DMS 273 treated with DMSO at 0.1 percent for 48 hours (cell line): ENCODE results near the gene PYGB.
"Not testable (repeated sequence)": the region's sequence is repeated elsewhere in the genome, so short reads cannot be mapped to it uniquely, and the experiment has no call there.

Experiments used
- DNase-seq: peaks from one replicate; lab custom pipeline; 2025; lab: John Stamatoyannopoulos, UW

PYGB gene

GRCh38 chr20:25296094-25297093, 48.5 kb downstream of the PYGB start:
- DNase-seq = no peak

- DNase-seq = peak; percentile 5
Measured at GRCh38 chr20:25297141-25297905, 49.4 kb downstream of the PYGB start.

DNA sequence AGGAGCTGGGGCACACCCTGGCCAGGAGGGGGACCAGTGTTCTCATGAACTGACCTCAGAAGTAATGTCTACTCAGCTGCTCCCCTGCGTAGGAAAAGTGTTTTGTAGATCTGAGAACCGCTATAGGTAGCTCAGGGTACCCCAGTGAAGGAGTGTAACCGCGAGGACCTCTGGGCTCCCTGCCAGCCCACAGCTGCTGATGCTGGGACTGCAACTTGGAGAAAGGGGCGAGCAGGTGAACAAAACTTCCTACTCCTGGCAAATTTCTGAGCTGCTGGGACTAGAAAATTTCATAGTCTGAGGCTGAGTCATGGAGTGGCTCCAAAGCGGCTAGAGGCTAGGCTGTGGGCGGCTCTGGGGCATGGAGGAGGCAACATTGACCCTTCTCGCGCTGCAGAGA, 51.9 kb downstream of the PYGB start:
- no peak for DNase-seq

- no peak for DNase-seq
Measured at GRCh38 chr20:25300496-25301170, 52.7 kb downstream of the PYGB start.

DNA sequence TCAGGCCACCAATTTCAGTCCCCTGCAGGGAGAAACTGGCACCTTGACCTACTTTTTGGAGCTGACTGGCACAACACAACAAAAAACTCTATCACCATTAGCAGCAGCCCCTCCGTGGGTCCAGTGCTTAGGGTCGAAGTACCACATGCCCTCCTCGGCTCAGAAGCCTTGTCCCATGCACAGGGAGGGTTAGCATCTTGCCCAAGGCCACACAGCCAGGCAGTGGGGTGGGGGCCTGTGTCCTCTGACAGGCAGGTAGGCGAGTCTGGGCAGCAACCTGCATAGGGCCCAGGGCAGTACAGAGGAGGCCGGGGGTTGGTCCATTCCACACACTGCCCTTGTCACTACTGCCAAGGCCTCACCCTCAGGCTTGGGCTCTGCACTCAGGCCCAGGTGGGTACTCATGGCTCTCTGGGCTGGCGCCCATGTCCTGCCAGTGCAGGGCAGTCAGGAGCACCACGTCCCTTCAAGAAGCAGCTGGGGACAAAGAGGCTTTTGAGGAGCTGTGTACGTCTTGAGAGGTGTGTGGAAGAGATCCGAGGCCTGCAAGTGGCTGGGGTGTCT, 53.6 kb downstream of the PYGB start:
- DNase-seq = no peak

DNA sequence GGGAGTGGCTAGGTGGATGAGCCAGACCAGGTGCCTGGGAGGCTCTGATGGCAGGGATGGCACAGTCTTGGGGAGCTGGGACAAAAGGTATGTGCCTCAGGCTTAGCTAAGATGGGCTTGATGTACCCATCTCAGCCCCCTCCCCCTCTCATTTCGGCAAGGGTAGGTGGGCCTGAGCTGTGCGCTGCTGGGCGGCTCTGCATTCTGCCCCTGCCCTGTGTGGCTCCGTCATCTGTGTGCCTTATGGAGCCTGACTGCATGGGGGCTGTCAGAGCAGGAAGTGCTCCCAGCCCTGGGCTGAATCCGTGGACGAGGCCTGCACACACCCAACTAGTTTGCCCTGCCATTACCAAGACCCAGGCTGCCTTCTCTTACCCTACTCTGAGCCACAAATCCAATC, 54.7 kb downstream of the PYGB start:
- no peak for DNase-seq

GRCh38 chr20:25303292-25304024, 55.6 kb downstream of the PYGB start:
- no peak for DNase-seq

DNA sequence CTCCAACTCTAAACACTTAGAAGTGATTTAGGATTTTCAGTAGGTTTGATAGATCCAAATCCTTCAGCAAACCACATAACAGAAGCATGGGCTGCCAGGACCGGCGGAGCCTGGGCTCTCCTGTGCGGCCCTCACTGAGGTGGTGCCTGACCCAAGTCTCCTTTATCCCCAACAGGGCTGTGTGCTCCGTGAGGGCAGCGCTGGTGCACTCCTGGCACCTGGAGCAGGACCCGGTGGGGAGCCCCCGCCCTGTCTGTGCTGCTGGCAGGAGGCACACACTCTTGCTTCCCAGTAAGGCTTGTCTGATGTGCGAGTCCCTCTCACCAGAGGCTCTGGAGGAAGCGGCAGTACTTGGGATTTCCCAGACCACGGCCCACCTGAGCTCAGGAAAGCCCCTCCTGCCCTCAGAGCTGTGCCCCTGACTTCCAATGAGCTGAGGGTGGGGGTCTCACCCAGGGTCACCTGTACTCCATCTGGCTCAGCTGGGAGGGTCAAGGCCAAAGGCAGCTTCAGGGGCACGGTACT, 56.2 kb downstream of the PYGB start:
- DNase-seq = no peak

- DNase-seq = no peak
Measured at GRCh38 chr20:25306991-25307903, 59.4 kb downstream of the PYGB start.

DNA sequence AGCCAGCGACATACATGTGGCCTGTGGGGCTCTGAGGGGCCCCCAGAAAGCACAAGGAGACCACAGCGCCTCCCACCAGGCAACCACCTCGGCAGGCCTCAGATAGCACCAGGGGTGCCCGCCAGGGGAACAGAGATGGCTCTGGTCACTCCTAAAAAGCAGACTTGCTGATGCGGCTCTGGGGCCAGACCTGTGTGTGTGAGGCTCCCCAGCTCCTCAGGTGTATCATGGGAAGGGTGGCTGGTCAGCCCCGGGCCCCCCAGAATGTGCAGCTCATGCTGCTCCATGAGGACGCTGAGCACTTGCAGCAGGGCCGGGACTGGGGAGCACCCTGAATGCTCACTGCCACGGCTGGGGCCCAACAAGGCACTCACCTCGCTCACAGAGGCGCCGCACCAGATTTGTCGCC, 60.2 kb downstream of the PYGB start:
- DNase-seq = no peak

- DNase-seq = no peak
Measured at GRCh38 chr20:25308671-25309394, 60.9 kb downstream of the PYGB start.

GRCh38 chr20:25309395-25310267, 61.7 kb downstream of the PYGB start:
- DNase-seq = no peak

DNA sequence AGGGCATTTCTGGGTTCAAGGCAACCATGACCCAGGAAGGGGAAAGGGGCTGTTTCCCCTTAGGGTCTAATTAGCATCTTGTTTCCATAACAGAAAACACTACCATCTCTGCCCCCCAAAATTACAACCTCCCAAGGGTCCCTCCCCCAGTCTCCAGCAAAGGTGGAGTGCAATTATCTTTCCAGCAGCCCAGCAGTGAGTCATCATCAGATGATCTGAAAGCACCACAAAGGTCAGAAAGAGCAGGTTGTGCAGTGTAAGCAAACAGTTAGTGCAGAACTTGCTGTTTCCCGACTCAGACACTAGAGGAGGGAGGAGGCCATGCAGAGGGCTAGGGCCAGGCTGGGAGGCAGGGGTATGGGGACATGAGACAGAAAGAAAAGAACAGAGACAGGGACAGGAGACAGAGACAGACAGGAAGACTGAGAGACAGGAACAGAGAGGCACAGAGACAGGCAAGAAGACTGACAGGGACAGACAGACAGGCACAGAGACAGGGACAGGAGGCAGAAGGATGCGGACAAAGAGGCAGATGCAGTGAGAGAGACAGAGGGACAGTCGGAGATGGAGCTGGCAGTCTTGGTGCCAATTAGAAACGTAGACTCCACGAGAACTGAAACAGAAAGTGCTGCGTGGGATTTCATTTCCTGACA, 62.5 kb downstream of the PYGB start:
- peak; percentile 39 for DNase-seq

DNA sequence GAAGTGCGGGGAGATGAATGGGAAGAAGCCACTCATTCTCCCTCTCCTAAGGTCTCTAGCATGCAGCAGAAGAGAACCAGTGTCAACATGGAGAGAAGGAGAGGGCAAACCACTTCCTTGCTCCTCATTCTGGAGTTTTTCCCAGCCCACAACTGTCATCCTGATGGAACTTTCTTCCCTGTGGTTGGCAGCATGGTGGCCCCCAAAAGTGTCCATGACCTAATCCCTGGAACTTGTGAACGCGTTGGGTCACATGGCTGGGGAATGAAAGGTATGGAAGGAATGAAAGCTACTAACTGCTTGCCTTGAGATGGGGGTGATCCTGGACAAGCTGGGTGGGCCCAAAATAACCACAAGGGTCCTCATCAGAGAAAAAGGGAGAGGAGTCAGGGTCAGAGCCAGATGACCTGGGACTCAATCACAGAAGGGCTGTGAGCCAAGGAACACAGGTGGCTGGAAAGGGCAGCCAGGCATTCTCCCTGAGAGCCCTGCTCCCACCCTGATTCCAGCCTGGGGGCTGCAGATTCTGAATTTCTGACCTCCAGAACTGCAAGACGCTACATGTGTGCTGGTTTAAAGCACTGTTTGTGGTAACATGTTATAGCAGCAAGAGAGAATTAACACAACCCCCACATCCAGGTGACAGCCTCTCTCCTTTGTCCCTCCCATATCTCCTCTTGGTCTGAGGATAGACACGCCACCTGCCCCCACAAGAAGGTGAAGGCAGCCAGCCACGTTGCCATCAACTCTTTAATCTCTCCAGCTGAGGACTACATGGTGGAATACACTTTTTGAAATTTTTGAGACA, 63.2 kb downstream of the PYGB start:
- DNase-seq = no peak

- DNase-seq = not testable (repeated sequence)
Measured at GRCh38 chr20:25312716-25313115, 64.8 kb downstream of the PYGB start.

DNA sequence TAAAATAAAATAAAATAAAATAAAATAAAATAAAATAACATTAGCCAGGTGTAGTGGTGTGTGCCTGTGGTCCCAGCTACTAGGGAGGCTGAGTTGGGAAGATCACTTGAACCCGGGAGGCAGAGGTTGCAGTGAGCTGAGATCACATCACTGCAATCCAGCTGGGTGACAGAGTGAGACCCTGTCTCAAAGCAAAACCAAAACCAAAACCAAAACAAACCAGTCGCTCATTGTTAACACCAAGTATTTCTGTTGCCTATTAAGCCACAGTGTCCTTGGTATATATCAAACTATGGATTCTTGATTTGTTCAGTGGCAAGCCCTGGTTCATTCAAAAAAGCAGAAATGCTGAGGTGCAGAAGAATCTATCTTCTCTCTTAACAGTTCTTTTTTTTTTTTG, 65.7 kb downstream of the PYGB start:
- DNase-seq = no peak
